ENCODE data around the gene BLVRB. TPM values are rescaled to one million over a fixed set of nuclear protein-coding genes. Genes with fewer than 3 reads are reported as not detected.
"Not testable (repeated sequence)": the region's sequence is repeated elsewhere in the genome, so short reads cannot be mapped to it uniquely, and the experiment has no call there.

BLVRB gene
- total RNA-seq, 1 donor from 2014 or later = 295 TPM

- no peaks in the 10 kb centered on the region for H3K36me3 ChIP-seq
- H3K27ac ChIP-seq = no peak overlapping the region
- H3K9me3 ChIP-seq = no peaks in the 10 kb centered on the region
- no peak overlapping the region for H3K4me3 ChIP-seq
- no peaks in the 10 kb centered on the region for H3K4me1 ChIP-seq
- intact Hi-C loops (cut with DNase I) = no loop called here
- no peaks in the 10 kb centered on the region for H3K27me3 ChIP-seq
- TF ChIP-seq CTCF (IDR thresholded peaks at IDR 0.05) = no peak
- DNase-seq (ENCODE audit: low spot score in 2 of 2) = no peak
Observed at GRCh38 chr19:40494191-40494838, 28.8 kb upstream of the BLVRB start.

- intact Hi-C loops (cut with DNase I) = no loop called here
- H3K27ac ChIP-seq = no peak overlapping the region
- H3K27me3 ChIP-seq = no peaks in the 10 kb centered on the region
- no peaks in the 10 kb centered on the region for H3K9me3 ChIP-seq
- H3K4me3 ChIP-seq = no peak overlapping the region
- no peak for TF ChIP-seq CTCF (IDR thresholded peaks at IDR 0.05)
- H3K4me1 ChIP-seq = no peaks in the 10 kb centered on the region
- no peak for DNase-seq (ENCODE audit: low spot score in 2 of 2)
- no peaks in the 10 kb centered on the region for H3K36me3 ChIP-seq
Observed at GRCh38 chr19:40493778-40494177, 28.2 kb upstream of the BLVRB start.

- intact Hi-C loops (cut with DNase I) = no loop called here
- no peaks in the 10 kb centered on the region for H3K4me1 ChIP-seq
Observed at GRCh38 chr19:40492274-40492673, 26.7 kb upstream of the BLVRB start.

GRCh38 chr19:40489882-40490230 is 24.3 kb upstream of the BLVRB start:
- no peak for TF ChIP-seq CTCF (IDR thresholded peaks at IDR 0.05)
- H3K4me3 ChIP-seq = no peak overlapping the region
- H3K27me3 ChIP-seq = no peaks in the 10 kb centered on the region
- no peak overlapping the region for H3K27ac ChIP-seq
- intact Hi-C loops (cut with DNase I) = no loop called here
- H3K36me3 ChIP-seq = no peaks in the 10 kb centered on the region
- H3K4me1 ChIP-seq = no peaks in the 10 kb centered on the region
- H3K9me3 ChIP-seq = no peaks in the 10 kb centered on the region
- no peak for DNase-seq (ENCODE audit: low spot score in 2 of 2)

More at GRCh38 chr19:40492274-40492673, 26.7 kb upstream of the BLVRB start:
- Histone ChIP-seq H3K9me3 (no peaks in the 10 kb centered on the region), H3K27ac (no peak overlapping the region), H3K36me3 (no peaks in the 10 kb centered on the region), H3K4me3 (no peak overlapping the region), H3K27me3 (no peaks in the 10 kb centered on the region)
- TF ChIP-seq CTCF (IDR thresholded peaks at IDR 0.05) = no peak
- no peak for DNase-seq (ENCODE audit: low spot score in 2 of 2)

GRCh38 chr19:40486017-40486416 is 20.5 kb upstream of the BLVRB start:
- intact Hi-C loops (cut with DNase I) = no loop called here
- no peak overlapping the region for H3K4me3 ChIP-seq
- H3K9me3 ChIP-seq = no peaks in the 10 kb centered on the region

GRCh38 chr19:40475878-40476644 is 10.5 kb upstream of the BLVRB start:
- intact Hi-C loops (cut with DNase I); H3K36me3 ChIP-seq; DNase-seq (ENCODE audit: low spot score in 2 of 2); H3K9me3 ChIP-seq; H3K4me1 ChIP-seq; H3K27me3 ChIP-seq; H3K27ac ChIP-seq; H3K4me3 ChIP-seq: not testable (repeated sequence)

More at GRCh38 chr19:40486017-40486416, 20.5 kb upstream of the BLVRB start:
- no peak for TF ChIP-seq CTCF (IDR thresholded peaks at IDR 0.05)
- H3K4me1 ChIP-seq = no peaks in the 10 kb centered on the region
- no peak for DNase-seq (ENCODE audit: low spot score in 2 of 2)
- H3K27me3 ChIP-seq = no peaks in the 10 kb centered on the region
- H3K36me3 ChIP-seq = no peaks in the 10 kb centered on the region
- H3K27ac ChIP-seq = no peak overlapping the region
